ENCODE data around the gene ANKS1B. TPM values are rescaled to one million over a fixed set of nuclear protein-coding genes. Genes with fewer than 3 reads are reported as not detected.
A peak's percentile ranks its signal among the peaks of the same experiment; 100 is the strongest.

Gene ANKS1B
- total RNA-seq, 1 donor from 2014 or later, result 0.46 TPM

DNA sequence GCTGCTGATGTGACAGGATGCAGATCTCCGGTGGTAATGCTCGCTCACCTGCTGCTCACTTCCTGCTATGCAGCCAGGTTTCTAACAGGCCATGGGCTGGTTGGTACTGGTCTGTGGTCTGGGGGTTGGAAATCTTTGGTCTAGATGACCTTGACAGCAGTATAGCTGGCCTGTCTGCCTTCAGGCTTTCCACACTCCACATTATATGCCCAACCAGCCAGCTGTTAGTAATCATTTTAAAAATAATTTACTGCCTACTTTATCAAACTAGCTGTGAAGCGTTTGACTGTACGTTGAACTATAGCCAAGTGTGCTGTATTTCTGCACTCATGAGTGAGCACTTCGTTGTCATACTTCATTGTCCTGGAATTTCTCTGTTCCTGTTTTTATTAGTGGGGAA is 761.2 kb downstream of the ANKS1B start:
- TF ChIP-seq, protein P1, sequence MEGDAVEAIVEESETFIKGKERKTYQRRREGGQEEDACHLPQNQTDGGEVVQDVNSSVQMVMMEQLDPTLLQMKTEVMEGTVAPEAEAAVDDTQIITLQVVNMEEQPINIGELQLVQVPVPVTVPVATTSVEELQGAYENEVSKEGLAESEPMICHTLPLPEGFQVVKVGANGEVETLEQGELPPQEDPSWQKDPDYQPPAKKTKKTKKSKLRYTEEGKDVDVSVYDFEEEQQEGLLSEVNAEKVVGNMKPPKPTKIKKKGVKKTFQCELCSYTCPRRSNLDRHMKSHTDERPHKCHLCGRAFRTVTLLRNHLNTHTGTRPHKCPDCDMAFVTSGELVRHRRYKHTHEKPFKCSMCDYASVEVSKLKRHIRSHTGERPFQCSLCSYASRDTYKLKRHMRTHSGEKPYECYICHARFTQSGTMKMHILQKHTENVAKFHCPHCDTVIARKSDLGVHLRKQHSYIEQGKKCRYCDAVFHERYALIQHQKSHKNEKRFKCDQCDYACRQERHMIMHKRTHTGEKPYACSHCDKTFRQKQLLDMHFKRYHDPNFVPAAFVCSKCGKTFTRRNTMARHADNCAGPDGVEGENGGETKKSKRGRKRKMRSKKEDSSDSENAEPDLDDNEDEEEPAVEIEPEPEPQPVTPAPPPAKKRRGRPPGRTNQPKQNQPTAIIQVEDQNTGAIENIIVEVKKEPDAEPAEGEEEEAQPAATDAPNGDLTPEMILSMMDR (conservative IDR thresholded peaks at IDR 0.05; ENCODE audit: low read depth, low read length), result no peak
- DNase-seq (ENCODE audit: low read depth), result no peak
- H3K4me3 ChIP-seq (ENCODE audit: low read depth, low read length), result no peak overlapping the region

DNA sequence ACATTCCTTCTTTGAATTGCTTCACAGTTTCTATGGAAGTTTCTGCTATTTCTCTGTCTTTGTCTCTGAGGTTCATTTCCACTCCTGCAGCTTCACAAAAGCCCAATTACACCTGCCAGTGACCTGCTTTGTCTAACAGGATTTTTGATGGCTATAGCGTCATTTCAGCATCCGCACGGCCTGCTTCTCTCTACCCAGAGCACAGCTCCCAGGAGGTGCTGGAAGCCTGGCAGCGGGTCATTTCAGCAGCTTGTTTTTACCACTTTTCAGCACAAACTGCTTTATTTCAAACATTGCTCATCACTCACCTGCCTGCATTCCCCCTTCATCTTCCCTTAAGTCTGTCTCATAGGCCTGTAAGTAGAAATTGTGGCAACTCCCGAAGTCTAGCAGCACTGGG is 771.7 kb downstream of the ANKS1B start:
- no peak for DNase-seq (ENCODE audit: low read depth)
- H3K4me3 ChIP-seq (ENCODE audit: low read depth, low read length), result no peak overlapping the region
- TF ChIP-seq, protein P1 (conservative IDR thresholded peaks at IDR 0.05; ENCODE audit: low read depth, low read length), result no peak

DNA sequence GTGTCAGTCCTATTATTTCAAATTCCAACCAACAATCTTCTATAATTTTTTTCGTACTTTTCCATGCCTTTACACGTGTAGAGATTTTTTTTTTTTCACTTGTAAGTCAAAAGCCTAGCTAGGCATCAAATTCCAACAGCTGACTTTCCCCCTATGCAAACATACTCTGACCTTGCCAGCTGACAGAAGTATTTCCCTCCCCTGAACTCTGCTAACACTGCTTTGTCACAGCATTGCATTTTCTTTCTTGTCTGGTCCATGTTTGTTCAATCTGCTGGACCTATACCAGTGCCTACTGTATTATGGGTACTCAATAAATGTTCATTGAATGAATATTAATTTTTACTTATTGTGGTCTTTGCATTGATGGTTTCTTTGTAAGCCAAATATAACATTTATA is 772.5 kb downstream of the ANKS1B start:
- no peak overlapping the region for H3K4me3 ChIP-seq (ENCODE audit: low read depth, low read length)
- DNase-seq (ENCODE audit: low read depth), result no peak
- TF ChIP-seq, protein P1 (conservative IDR thresholded peaks at IDR 0.05; ENCODE audit: low read depth, low read length), result no peak

DNA sequence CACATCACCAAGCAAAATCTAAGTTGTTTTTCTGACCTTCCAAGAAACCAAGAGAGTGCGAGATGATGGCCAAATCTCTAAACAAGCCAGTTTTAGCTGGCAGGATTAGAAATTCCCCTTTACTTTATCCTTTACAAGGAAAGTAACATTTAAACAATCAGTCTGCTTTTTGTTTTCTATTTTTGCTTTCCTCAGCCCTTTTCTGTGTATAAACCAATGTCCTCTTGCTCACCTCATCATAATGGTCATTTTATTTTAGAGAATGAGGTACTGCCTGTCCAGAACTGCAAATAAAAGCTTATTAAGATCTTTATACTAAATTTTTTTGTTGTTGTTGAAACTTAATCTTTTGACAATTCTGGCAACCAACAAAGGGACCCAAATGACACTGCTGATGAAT is 779.6 kb downstream of the ANKS1B start:
- TF ChIP-seq, protein P1 (conservative IDR thresholded peaks at IDR 0.05; ENCODE audit: low read depth, low read length), result no peak
- DNase-seq (ENCODE audit: low read depth), result no peak
- H3K4me3 ChIP-seq (ENCODE audit: low read depth, low read length), result no peak overlapping the region

DNA sequence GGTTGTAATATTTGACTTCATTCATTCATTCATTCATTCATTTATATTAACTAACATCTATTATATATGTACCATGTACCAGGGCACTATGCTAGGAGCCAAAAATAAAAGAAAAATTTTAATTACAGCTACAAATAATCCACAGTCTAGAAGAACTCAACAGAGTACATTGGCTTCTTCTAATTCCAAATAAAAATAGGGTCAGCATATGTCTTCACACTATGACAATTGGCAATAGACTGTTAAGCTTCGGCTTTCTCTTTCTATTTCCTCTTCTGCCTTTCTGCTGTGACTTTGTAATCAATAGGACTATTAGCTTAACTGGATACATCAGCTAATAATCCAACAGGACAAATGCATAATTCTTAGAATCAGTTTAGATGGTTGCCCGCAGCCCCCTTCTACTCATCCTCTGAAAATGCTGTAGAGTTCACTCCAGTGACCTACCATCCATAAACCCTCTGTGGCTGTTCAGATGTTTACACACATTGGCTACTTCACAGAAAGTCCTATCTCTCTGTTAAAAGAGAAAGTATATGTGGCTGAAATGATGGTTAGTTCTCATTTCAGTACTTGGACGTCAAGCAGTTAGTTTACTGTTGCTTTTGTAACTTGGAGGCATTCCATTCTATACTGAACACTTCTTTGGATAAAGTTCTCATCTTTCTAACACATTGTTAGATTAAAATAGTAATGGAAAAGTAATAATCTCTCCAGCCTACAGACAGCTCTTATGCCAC is 782.7 kb downstream of the ANKS1B start:
- DNase-seq (ENCODE audit: low read depth), result no peak
- no peak overlapping the region for H3K4me3 ChIP-seq (ENCODE audit: low read depth, low read length)
- TF ChIP-seq, protein P1 (conservative IDR thresholded peaks at IDR 0.05; ENCODE audit: low read depth, low read length), result no peak

DNA sequence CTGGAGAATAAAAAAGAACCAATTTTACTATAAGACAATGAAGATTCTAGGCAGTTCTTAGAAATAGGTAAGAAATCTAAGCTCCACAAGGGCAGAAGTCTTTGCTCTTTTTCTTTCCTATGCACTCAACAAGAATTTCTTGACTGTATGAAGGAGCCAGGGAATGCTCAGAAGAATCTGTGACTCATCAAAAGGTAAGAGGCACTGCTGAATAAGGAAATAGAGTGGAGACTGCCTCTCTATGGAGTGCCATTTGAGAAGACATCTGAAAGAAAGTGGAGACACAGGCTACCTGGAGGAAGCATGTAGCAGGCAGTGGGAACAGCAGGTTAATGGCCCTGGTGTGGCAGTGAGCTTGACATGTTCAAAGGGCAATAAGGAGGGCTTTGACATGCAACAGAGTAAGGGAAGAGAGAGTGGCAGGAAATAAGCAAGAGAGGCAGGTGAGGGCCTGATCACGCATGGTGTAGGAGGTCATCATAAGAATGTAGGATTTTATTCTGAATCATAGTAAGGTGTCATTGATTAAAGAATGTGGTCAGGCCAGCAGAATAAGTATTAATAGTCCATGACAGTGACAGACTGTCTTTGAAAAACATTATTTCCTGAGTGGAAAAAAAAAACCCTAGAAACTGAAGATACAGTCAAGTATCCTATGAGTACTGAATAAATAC is 783.9 kb downstream of the ANKS1B start:
- TF ChIP-seq, protein P1 (conservative IDR thresholded peaks at IDR 0.05; ENCODE audit: low read depth, low read length), result no peak
- no peak overlapping the region for H3K4me3 ChIP-seq (ENCODE audit: low read depth, low read length)
- peak; percentile 30 for DNase-seq (ENCODE audit: low read depth)
